K562 (cell line): ENCODE data around the gene SDSL. TPM values are rescaled to one million over a fixed set of nuclear protein-coding genes. Genes with fewer than 3 reads are reported as not detected.

ENCODE experiments used
- CREB1 ChIP-seq, 2 experiments: sonication (generic) in 1 of 2; formaldehyde crosslinking in 1 of 2; IDR thresholded peaks; 2 replicates each; pipeline versions ENCODE4 v1.6.1 to v1.8.0; 2012 to 2022; ENCODE audit warnings: inconsistent platforms in 1 of 2, mild to moderate bottlenecking in 1 of 2, missing genetic modification reagents in 1 of 2, moderate library complexity in 1 of 2
- ELF1 ChIP-seq: fragments of 200-800 bp; sonication (Bioruptor generic); IDR thresholded peaks from 2 replicates; pipeline ENCODE4 v1.6.1; 2016; ENCODE audit warnings: missing genetic modification characterization, missing compliant biosample characterization
- GABPB1 ChIP-seq: sonication (generic); formaldehyde crosslinking; IDR thresholded peaks from 2 replicates; pipeline ENCODE4 v1.8.0; 2022; ENCODE audit warnings: mild to moderate bottlenecking, missing genetic modification reagents
- GTF2B ChIP-seq: IDR thresholded peaks from 2 replicates; pipeline ENCODE4 v1.6.1; 2011; ENCODE audit not compliant: insufficient read length; ENCODE audit errors: extremely low read depth
- HEY1 ChIP-seq: fragments of 250-450 bp; sonication (Bioruptor Pico); IDR thresholded peaks from 2 replicates; pipeline ENCODE4 v1.5.0; 2020; ENCODE audit warnings: mild to moderate bottlenecking, moderate library complexity, borderline replicate concordance
- KDM5B ChIP-seq: fragments of 200-600 bp; sonication (generic); IDR thresholded peaks from 2 replicates; pipeline ENCODE4 v1.6.1; 2012; ENCODE audit warnings: low read depth, mild to moderate bottlenecking, moderate library complexity, low read length, control low read depth, inconsistent platforms; ENCODE audit not compliant: insufficient replicate concordance
- MAZ ChIP-seq, 2 experiments: fragments of 450-650 bp in 1 of 2; sonication (generic) in 1 of 2; formaldehyde crosslinking; IDR thresholded peaks in 1 of 2; conservative IDR thresholded peaks in 1 of 2; 2 replicates each; pipeline versions ENCODE4 v1.4.0 to v1.5.0; 2020; ENCODE audit warnings: mild to moderate bottlenecking in 1 of 2, missing genetic modification reagents in 1 of 2
- POLR2G ChIP-seq: fragments of 200-400 bp; formaldehyde crosslinking; IDR thresholded peaks from 2 replicates; pipeline ENCODE4 v1.6.1; 2017; ENCODE audit warnings: low read depth, mild to moderate bottlenecking, antibody characterized with exemption, low read length, moderate library complexity
- PRMT5 ChIP-seq: sonication (generic); formaldehyde crosslinking; IDR thresholded peaks from 2 replicates; pipeline ENCODE4 v1.5.0; 2020; ENCODE audit warnings: missing genetic modification reagents
- RBM15 ChIP-seq: fragments of 200-400 bp; formaldehyde crosslinking; IDR thresholded peaks from 2 replicates; pipeline ENCODE4 v1.6.1; 2018; ENCODE audit warnings: mild to moderate bottlenecking, low read length, moderate library complexity; ENCODE audit not compliant: insufficient read depth
- RBM25 ChIP-seq: fragments of 200-400 bp; formaldehyde crosslinking; IDR thresholded peaks from 2 replicates; pipeline ENCODE4 v1.6.1; 2018; ENCODE audit warnings: low read length, low read depth, moderate library complexity; ENCODE audit not compliant: severe bottlenecking
- RREB1 ChIP-seq: fragments of 250-450 bp; sonication (Bioruptor Pico); IDR thresholded peaks from 2 replicates; pipeline ENCODE4 v1.4.0; 2020
- SMAD2 ChIP-seq: fragments of 150-350 bp; IDR thresholded peaks from 2 replicates; pipeline ENCODE4 v1.6.1; 2014; ENCODE audit warnings: low read depth, mild to moderate bottlenecking, low read length
- SMARCC2 ChIP-seq: fragments of 450-650 bp; IDR thresholded peaks from 2 replicates; pipeline ENCODE4 v1.6.1; 2017; ENCODE audit warnings: antibody characterized with exemption, moderate library complexity, mild to moderate bottlenecking, low read depth
- SRSF1 ChIP-seq: fragments of 200-400 bp; formaldehyde crosslinking; IDR thresholded peaks from 2 replicates; pipeline ENCODE4 v1.6.1; 2017; ENCODE audit warnings: mild to moderate bottlenecking, low read depth, low read length, moderate library complexity
- TBL1XR1 ChIP-seq, 2 experiments: IDR thresholded peaks; 2 replicates each; pipeline ENCODE4 v1.6.1; 2012; ENCODE audit warnings: improper control_type of control experiment in 2 of 2, low read length in 2 of 2, mild to moderate bottlenecking in 1 of 2
- ZFX ChIP-seq: sonication (generic); formaldehyde crosslinking; IDR thresholded peaks from 2 replicates; pipeline ENCODE4 v1.8.0; 2022; ENCODE audit warnings: mild to moderate bottlenecking, missing genetic modification reagents, moderate library complexity
- ZKSCAN8 ChIP-seq: fragments of 200-800 bp; sonication (Bioruptor generic); IDR thresholded peaks from 2 replicates; pipeline ENCODE4 v1.6.1; 2016; ENCODE audit warnings: missing genetic modification characterization, missing compliant biosample characterization
- ZNF766 ChIP-seq: fragments of 200-800 bp; sonication (Bioruptor generic); conservative IDR thresholded peaks from 2 replicates; pipeline ENCODE4 v1.6.1; 2016; ENCODE audit warnings: missing genetic modification characterization, missing compliant biosample characterization
- ZSCAN29 ChIP-seq: fragments of 450-650 bp; IDR thresholded peaks from 2 replicates; pipeline ENCODE4 v1.6.1; 2017
- polyA plus RNA-seq, 8 experiments: library from polyadenylated mRNA; depleted of rRNA in 4 of 8; stranded (reverse) in 5 of 8; unstranded in 3 of 8; fragments of >200 nt; fragmentation: Nextera tagmentation in 2 of 8; fragmentation: Illumina TruSeq in 1 of 8; extraction: Ambion mirVana in 2 of 8; extraction: Trizol in 1 of 8; gene quantifications; 2 replicates each; pipeline versions ENCODE4 v1.2.1 to v1.2.3, GENCODE V29; 2011 to 2014; ENCODE audit warnings: inconsistent platforms in 1 of 8, missing spikeins in 1 of 8
- total RNA-seq, 7 experiments: library from RNA; depleted of rRNA in 6 of 7; stranded (reverse); fragments of >200 nt in 6 of 7; fragmentation: Illumina TruSeq in 2 of 7; extraction: Trizol in 2 of 7; gene quantifications; 2 replicates each; pipeline versions ENCODE4 v1.2.1 to v1.2.3, GENCODE V29; 2011 to 2021; ENCODE audit warnings: low replicate concordance in 1 of 7

The SDSL gene
- total and polyA plus RNA-seq, 9 of the 15 experiments (the other 6 are each of a cell fraction or from before 2014, with no cell fraction given) = 0.31 to 11.0 (median 7.4) TPM

GRCh38 chr12:113422030-113422885, at the start of gene SDSL (continued):
- peak; percentile 43 to 52; a peak in 2 of 4 replicates for TF ChIP-seq MAZ (CRISPR knock-in tag; conservative IDR thresholded peaks at IDR 0.05 in 1 of 2, IDR thresholded peaks at IDR 0.05 in 1 of 2)
- peak; percentile 76 for TF ChIP-seq ELF1
- no peak for TF ChIP-seq RBM25
- peak; percentile 78 for TF ChIP-seq KDM5B
- TF ChIP-seq ZSCAN29 = no peak
- no peak for TF ChIP-seq TBL1XR1 (IDR thresholded peaks at IDR 0.05; ENCODE audit: low read length in 2 of 2)
- peak; percentile 88 for TF ChIP-seq POLR2G
- no peak for TF ChIP-seq CREB1 (IDR thresholded peaks at IDR 0.05)
- TF ChIP-seq CREB1 (CRISPR knock-in tag; IDR thresholded peaks at IDR 0.05) = no peak
- no peak for TF ChIP-seq PRMT5 (CRISPR knock-in tag)
- no peak for TF ChIP-seq ZKSCAN8 (CRISPR knock-in tag)
- no peak for TF ChIP-seq GTF2B
- TF ChIP-seq RREB1 (CRISPR knock-in tag) = no peak
- no peak for TF ChIP-seq SMAD2
- peak; percentile 89 for TF ChIP-seq ZFX (CRISPR knock-in tag)
- TF ChIP-seq SMARCC2 = no peak
- TF ChIP-seq GABPB1 (CRISPR knock-in tag) = peak; percentile 68; the same call in 1 of the 2 replicates
- TF ChIP-seq HEY1 (CRISPR knock-in tag) = no peak
- TF ChIP-seq ZNF766 = peak; percentile 88
- TF ChIP-seq SRSF1 = no peak
- no peak for TF ChIP-seq RBM15
